IMR-90 (cell line): ENCODE data around the gene PPP2R5A. TPM values are rescaled to one million over a fixed set of nuclear protein-coding genes. Genes with fewer than 3 reads are reported as not detected.

Experiments used
- ATAC-seq: fragments of 200-7000 bp; cut with Tn5 transposase; 2 replicates; pipeline ENCODE4 v1.9.1; 2020; ENCODE audit warnings: low read depth, mild to moderate bottlenecking, moderate library complexity
- BruUV-seq: library from RNA; stranded (reverse); fragments of 400-500 nt; replicated peaks from 2 replicates; lab custom pipeline; 2021; lab: Mats Ljungman, UMichigan
- CTCF ChIA-PET: fragments of 300-600 bp; formaldehyde crosslinking; extraction: SDS; loops from one replicate; lab custom pipeline; 2021; ENCODE audit warnings: antibody characterized with exemption; lab: Yijun Ruan, JAX
- POLR2A ChIA-PET: fragments of 300-600 bp; sonication (Branson Sonifier 250); formaldehyde crosslinking; loops from one replicate; lab custom pipeline; 2022; ENCODE audit warnings: antibody characterized with exemption; ENCODE audit not compliant: unreplicated experiment; lab: Charles Lee
- DNase-seq: peaks from one replicate; pipeline ENCODE4 v3.0.0; 2013
- H2AFZ ChIP-seq: replicated peaks from 2 replicates; pipeline ENCODE3; 2013; ENCODE audit warnings: low read length, mild to moderate bottlenecking; ENCODE audit not compliant: poor library complexity
- H2AK5ac ChIP-seq: 2 replicates; pipeline ENCODE4 v1.6.1; 2013; ENCODE audit warnings: low read depth, low read length, inconsistent platforms
- H2AK9ac ChIP-seq: replicated peaks from 2 replicates; pipeline ENCODE3; 2013; ENCODE audit warnings: mild to moderate bottlenecking, low read depth, low read length, moderate library complexity; ENCODE audit not compliant: poor library complexity
- H2BK120ac ChIP-seq: 2 replicates; pipeline ENCODE4 v1.6.1; 2013; ENCODE audit warnings: low read depth, low read length, inconsistent platforms
- H2BK15ac ChIP-seq: 3 replicates; pipeline ENCODE4 v1.6.1; 2013; ENCODE audit warnings: low read depth, low read length, inconsistent platforms
- H2BK20ac ChIP-seq: 2 replicates; pipeline ENCODE4 v1.6.1; 2013; ENCODE audit warnings: low read depth, mild to moderate bottlenecking, inconsistent platforms, low read length, moderate library complexity
- H2BK5ac ChIP-seq: 2 replicates; pipeline ENCODE4 v1.6.1; 2013; ENCODE audit warnings: mild to moderate bottlenecking, low read depth, low read length, inconsistent platforms; ENCODE audit not compliant: poor library complexity, severe bottlenecking
- H3K14ac ChIP-seq: replicated peaks from 2 replicates; pipeline ENCODE4 v1.6.1; 2013; ENCODE audit warnings: low read depth, low read length, inconsistent platforms
- H3K18ac ChIP-seq: 2 replicates; pipeline ENCODE4 v1.6.1; 2013; ENCODE audit warnings: low read depth, low read length, control low read depth
- H3K23ac ChIP-seq: 2 replicates; pipeline ENCODE4 v1.6.1; 2013; ENCODE audit warnings: low read depth, low read length, inconsistent platforms
- H3K27ac ChIP-seq: 2 replicates; pipeline ENCODE4 v1.5.1; 2013; ENCODE audit warnings: mild to moderate bottlenecking, control low read depth, low read length; ENCODE audit not compliant: insufficient read depth
- H3K27me3 ChIP-seq: 2 replicates; pipeline ENCODE4 v1.6.1; 2013; ENCODE audit warnings: low read length; ENCODE audit not compliant: control insufficient read depth, insufficient read depth
- H3K36me3 ChIP-seq: 2 replicates; pipeline ENCODE4 v1.6.1; 2013; ENCODE audit warnings: low read length, mixed read lengths; ENCODE audit not compliant: control insufficient read depth, insufficient read depth
- H3K4ac ChIP-seq: 2 replicates; pipeline ENCODE4 v1.6.1; 2013; ENCODE audit warnings: low read depth, low read length, inconsistent platforms
- H3K4me1 ChIP-seq: 2 replicates; pipeline ENCODE4 v1.6.1; 2013; ENCODE audit warnings: low read length, mixed read lengths; ENCODE audit not compliant: control insufficient read depth, insufficient read depth
- H3K4me2 ChIP-seq: 2 replicates; pipeline ENCODE4 v1.6.1; 2013; ENCODE audit warnings: low read depth, mild to moderate bottlenecking, control low read depth, low read length, moderate library complexity
- H3K4me3 ChIP-seq: 2 replicates; pipeline ENCODE4 v1.5.1; 2013; ENCODE audit warnings: low read depth, mild to moderate bottlenecking, control low read depth, low read length, moderate library complexity; ENCODE audit not compliant: insufficient read depth
- H3K56ac ChIP-seq: 2 replicates; pipeline ENCODE4 v1.6.1; 2013; ENCODE audit warnings: low read length, inconsistent platforms; ENCODE audit not compliant: insufficient read depth; ENCODE audit errors: extremely low read depth
- H3K79me1 ChIP-seq, 2 experiments: 2 replicates each; pipeline ENCODE4 v1.6.1; 2013; ENCODE audit warnings: low read length in 2 of 2, inconsistent platforms in 1 of 2, low read depth in 1 of 2
- H3K9ac ChIP-seq: 2 replicates; pipeline ENCODE4 v1.6.1; 2013; ENCODE audit warnings: low read depth, low read length, control low read depth
- H3K9me1 ChIP-seq: 2 replicates; pipeline ENCODE4 v1.6.1; 2013; ENCODE audit warnings: low read length, inconsistent platforms; ENCODE audit not compliant: insufficient read depth
- H3K9me3 ChIP-seq: 2 replicates; pipeline ENCODE4 v1.6.1; 2013; ENCODE audit warnings: low read length; ENCODE audit not compliant: control insufficient read depth, insufficient read depth
- H4K20me1 ChIP-seq: 2 replicates; pipeline ENCODE4 v1.6.1; 2013; ENCODE audit warnings: low read length, inconsistent platforms; ENCODE audit not compliant: insufficient read depth
- H4K5ac ChIP-seq: 2 replicates; pipeline ENCODE4 v1.6.1; 2013; ENCODE audit warnings: mild to moderate bottlenecking, low read depth, low read length, control low read depth
- H4K8ac ChIP-seq, 2 experiments: 2 replicates each; pipeline ENCODE4 v1.6.1; 2013; ENCODE audit warnings: low read depth in 2 of 2, low read length in 2 of 2, control low read depth in 1 of 2, inconsistent platforms in 1 of 2
- H4K91ac ChIP-seq: 2 replicates; pipeline ENCODE4 v1.6.1; 2013; ENCODE audit warnings: low read depth, low read length, inconsistent platforms; ENCODE audit not compliant: insufficient read depth
- CTCF ChIP-seq: conservative IDR thresholded peaks from 2 replicates; pipeline ENCODE4 v1.5.1; 2012; ENCODE audit warnings: mild to moderate bottlenecking, low read depth, low read length, improper control_type of control experiment
- MAZ ChIP-seq: IDR thresholded peaks from 2 replicates; pipeline ENCODE4 v1.6.1; 2012; ENCODE audit warnings: low read depth, mild to moderate bottlenecking, low read length, improper control_type of control experiment, moderate library complexity, borderline replicate concordance
- NFE2L2 ChIP-seq: fragments of 150-350 bp; IDR thresholded peaks from 2 replicates; pipeline ENCODE4 v1.6.1; 2016; ENCODE audit warnings: low read depth, mild to moderate bottlenecking, low read length
- POLR2A ChIP-seq: IDR thresholded peaks from 2 replicates; pipeline ENCODE4 v1.6.1; 2012; ENCODE audit warnings: mild to moderate bottlenecking, low read depth, low read length
- WGBS, 2 experiments: methylation state at CpG; one replicate each; pipeline versions ENCODE4 v1.1.5 to v1.1.7; 2013; ENCODE audit warnings: missing lambda C conversion rate in 2 of 2; ENCODE audit not compliant: insufficient read length in 1 of 2; ENCODE audit errors: extremely low coverage in 2 of 2; 5-methylcytosine and 5-hydroxymethylcytosine counted together
- dilution Hi-C: fragments of 300-500 bp; cut with HindIII; formaldehyde crosslinking; loops from one replicate; pipeline ENCODE4 v1.14.3; 2018; ENCODE audit warnings: low sequenced_read_pairs; ENCODE audit not compliant: unreplicated experiment
- in situ Hi-C: fragments of 300-500 bp; cut with MboI; formaldehyde crosslinking; loops from 3 replicates; pipeline ENCODE4 v1.14.3; 2019; ENCODE audit warnings: low sequenced_read_pairs, inconsistent platforms, mixed read lengths
- intact Hi-C: fragments of 100-400 bp; cut with micrococcal nuclease; formaldehyde crosslinking; loops from 2 replicates; pipeline ENCODE4 v1.10.0; 2022
- polyA plus RNA-seq, 3 experiments: library from polyadenylated mRNA; depleted of rRNA; stranded (reverse); fragments of >200 nt; gene quantifications; 2 replicates each; pipeline ENCODE4 v1.2.3, GENCODE V29; 2012; ENCODE audit warnings: low replicate concordance in 1 of 3
- total RNA-seq: library from RNA; depleted of rRNA; stranded (reverse); fragments of >200 nt; gene quantifications from 2 replicates; pipeline ENCODE4 v1.2.3, GENCODE V29; 2012

The PPP2R5A gene
- total and polyA plus RNA-seq, 2 of the 4 experiments (the other 2 are of a cell fraction): 8.4 to 12.6 TPM

- WGBS, 2 experiments: no CpG with 5 or more reads among the region's 2 CpGs
- 0 out of 2 replicates have a peak, but pooled peaks cover 4% of the 10 kb centered on the region for H3K9me1 ChIP-seq
- H3K4me2 ChIP-seq: no peak overlapping the region
- H4K91ac ChIP-seq: no peak overlapping the region
- no TSS peak for BruUV-seq
- no peak overlapping the region for H2AK9ac ChIP-seq
- 0 out of 2 replicates have a peak, but pooled peaks cover 5% of the 10 kb centered on the region for H3K36me3 ChIP-seq
- in situ Hi-C loops: no loop called here
- no peak overlapping the region for H2BK20ac ChIP-seq
- H3K9ac ChIP-seq: no peak overlapping the region
- H2AFZ ChIP-seq: no peak overlapping the region
- no peak overlapping the region for H2AK5ac ChIP-seq
- H3K27me3 ChIP-seq: no peaks in the 10 kb centered on the region
- peaks cover 3% of the 10 kb centered on the region; the same call in 1 of the 2 replicates for H4K20me1 ChIP-seq
- peaks cover 33 to 52% of the 10 kb centered on the region in 2 experiments; a peak in 3 of 4 replicates for H3K79me1 ChIP-seq
- H3K4ac ChIP-seq: no peak overlapping the region
- intact Hi-C loops: no loop called here
- H3K4me3 ChIP-seq: no peak overlapping the region
- H3K4me1 ChIP-seq: peaks cover 6% of the 10 kb centered on the region; the same call in 1 of the 2 replicates
- no peak overlapping the region for H3K23ac ChIP-seq
- ChIA-PET CTCF (no interaction called here), POLR2A (no interaction called here)
- no peak overlapping the region for H4K8ac ChIP-seq
- peak; percentile 56 for DNase-seq
- no peak overlapping the region for H3K18ac ChIP-seq
- H3K14ac ChIP-seq: no peak overlapping the region
- ATAC-seq: no peak
- H3K27ac ChIP-seq: no peak overlapping the region
- TF ChIP-seq NFE2L2 (no peak), CTCF (no peak), POLR2A (no peak), MAZ (no peak)
- no peaks in the 10 kb centered on the region for H3K9me3 ChIP-seq
- dilution Hi-C loops: no loop called here
- peak overlapping the region; percentile 63 for H2BK5ac ChIP-seq
- no peak overlapping the region for H3K56ac ChIP-seq
- H2BK15ac ChIP-seq: no peak overlapping the region
- H4K5ac ChIP-seq: no peak overlapping the region
- no peak overlapping the region for H2BK120ac ChIP-seq
Observed at GRCh38 chr1:212313616-212314015, 28.4 kb downstream of the PPP2R5A start.
